Measurements from ENCODE around the gene TMPRSS13.

GRCh38 chr11:117912497-117912896 is 16.7 kb downstream of the TMPRSS13 start:
- TF ChIP-seq EZH2 (IDR thresholded peaks at IDR 0.05; ENCODE audit: low read depth) (no peak), CTCF (conservative IDR thresholded peaks at IDR 0.05) (no peak)
